ENCODE data around the gene PTAR1.

DNA sequence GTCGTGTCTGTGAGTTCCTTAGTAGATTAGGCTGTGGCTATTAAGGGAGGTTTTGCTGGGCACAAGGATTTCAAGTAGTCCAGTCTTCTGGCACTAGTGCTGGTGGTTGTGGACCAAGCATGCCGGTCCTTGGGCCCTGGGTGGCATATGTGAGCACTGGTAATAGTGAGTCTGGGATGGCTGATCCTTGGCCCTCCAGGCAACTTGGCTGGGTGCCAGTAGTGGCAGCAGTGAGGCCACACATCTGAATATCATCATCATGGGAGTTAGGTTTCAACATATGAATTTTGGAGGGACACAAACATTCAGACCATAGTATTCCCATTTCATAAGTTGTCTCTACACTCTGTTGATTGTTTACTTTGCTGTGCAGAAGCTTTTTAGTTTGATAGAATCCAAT lies 62.3 kb downstream of the PTAR1 start:
- no peak for TF ChIP-seq POLR2A (IDR thresholded peaks at IDR 0.05)
- TF ChIP-seq, protein P1, sequence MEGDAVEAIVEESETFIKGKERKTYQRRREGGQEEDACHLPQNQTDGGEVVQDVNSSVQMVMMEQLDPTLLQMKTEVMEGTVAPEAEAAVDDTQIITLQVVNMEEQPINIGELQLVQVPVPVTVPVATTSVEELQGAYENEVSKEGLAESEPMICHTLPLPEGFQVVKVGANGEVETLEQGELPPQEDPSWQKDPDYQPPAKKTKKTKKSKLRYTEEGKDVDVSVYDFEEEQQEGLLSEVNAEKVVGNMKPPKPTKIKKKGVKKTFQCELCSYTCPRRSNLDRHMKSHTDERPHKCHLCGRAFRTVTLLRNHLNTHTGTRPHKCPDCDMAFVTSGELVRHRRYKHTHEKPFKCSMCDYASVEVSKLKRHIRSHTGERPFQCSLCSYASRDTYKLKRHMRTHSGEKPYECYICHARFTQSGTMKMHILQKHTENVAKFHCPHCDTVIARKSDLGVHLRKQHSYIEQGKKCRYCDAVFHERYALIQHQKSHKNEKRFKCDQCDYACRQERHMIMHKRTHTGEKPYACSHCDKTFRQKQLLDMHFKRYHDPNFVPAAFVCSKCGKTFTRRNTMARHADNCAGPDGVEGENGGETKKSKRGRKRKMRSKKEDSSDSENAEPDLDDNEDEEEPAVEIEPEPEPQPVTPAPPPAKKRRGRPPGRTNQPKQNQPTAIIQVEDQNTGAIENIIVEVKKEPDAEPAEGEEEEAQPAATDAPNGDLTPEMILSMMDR (IDR thresholded peaks at IDR 0.05): no peak
